Calu3 (cell line): ENCODE measurements around the gene GNA14. TPM values are rescaled to one million over a fixed set of nuclear protein-coding genes. Genes with fewer than 3 reads are reported as not detected.

Experiments
- BruUV-seq: library from RNA; stranded (reverse); fragments of 400-500 nt; replicated peaks from 2 replicates; lab custom pipeline; 2021; lab: Mats Ljungman, UMichigan
- CTCF ChIA-PET: fragments of 300-600 bp; sonication (Branson Sonifier 250); formaldehyde crosslinking; loops from one replicate; lab custom pipeline; 2022; ENCODE audit warnings: antibody characterized with exemption; lab: Charles Lee
- DNase-seq: peaks from one replicate; pipeline ENCODE4 v3.0.0; 2022
- H3K27ac Mint-ChIP-seq: one replicate; pipeline ENCODE4 v1.8.0; 2022; ENCODE audit warnings: mixed read lengths; ENCODE audit not compliant: unreplicated experiment
- H3K27me3 Mint-ChIP-seq: one replicate; pipeline ENCODE4 v1.8.0; 2022; ENCODE audit warnings: mixed read lengths; ENCODE audit not compliant: unreplicated experiment
- H3K36me3 Mint-ChIP-seq: one replicate; pipeline ENCODE4 v1.8.0; 2022; ENCODE audit warnings: mild to moderate bottlenecking, moderate library complexity, mixed read lengths; ENCODE audit not compliant: insufficient read depth, unreplicated experiment
- H3K4me1 Mint-ChIP-seq: one replicate; pipeline ENCODE4 v1.8.0; 2022; ENCODE audit warnings: mild to moderate bottlenecking, low read depth, mixed read lengths; ENCODE audit not compliant: unreplicated experiment
- H3K4me3 Mint-ChIP-seq: one replicate; pipeline ENCODE4 v1.8.0; 2022; ENCODE audit warnings: mild to moderate bottlenecking, low read depth, moderate library complexity, mixed read lengths; ENCODE audit not compliant: unreplicated experiment
- H3K9me3 Mint-ChIP-seq: one replicate; pipeline ENCODE4 v1.8.0; 2022; ENCODE audit warnings: low read depth, mixed read lengths; ENCODE audit not compliant: unreplicated experiment
- CTCF ChIP-seq: fragments of 200-600 bp; IDR thresholded peaks from one replicate; pipeline ENCODE4 v1.8.0; 2022; ENCODE audit warnings: antibody characterized with exemption; ENCODE audit not compliant: unreplicated experiment
- intact Hi-C: fragments of 100-400 bp; cut with micrococcal nuclease; formaldehyde crosslinking; loops from one replicate; pipeline ENCODE4 v1.10.0; 2022; ENCODE audit not compliant: unreplicated experiment
- total RNA-seq: library from RNA; stranded (reverse); gene quantifications from 2 replicates; pipeline ENCODE4 v1.2.3, GENCODE V29; 2022

Gene GNA14
- total RNA-seq, 1 experiment from 2014 or later, result not detected

- Mint-ChIP-seq H3K4me3 (no peak overlapping the region), H3K9me3 (no peaks in the 10 kb centered on the region), H3K27me3 (no peaks in the 10 kb centered on the region), H3K36me3 (no peaks in the 10 kb centered on the region), H3K27ac (no peak overlapping the region), H3K4me1 (no peaks in the 10 kb centered on the region)
- no peak for DNase-seq
- no peak for TF ChIP-seq CTCF
- BruUV-seq, result no TSS peak
- intact Hi-C loops, result no loop called here
- CTCF ChIA-PET, result no interaction called here
Measured at GRCh38 chr9:77543131-77543822, 104.8 kb downstream of the GNA14 start.

- H3K4me3 Mint-ChIP-seq, result no peak overlapping the region
- H3K4me1 Mint-ChIP-seq, result no peaks in the 10 kb centered on the region
- no peaks in the 10 kb centered on the region for H3K9me3 Mint-ChIP-seq
- BruUV-seq, result no TSS peak
- no peak overlapping the region for H3K27ac Mint-ChIP-seq
- no peaks in the 10 kb centered on the region for H3K27me3 Mint-ChIP-seq
- DNase-seq, result no peak
- TF ChIP-seq CTCF, result no peak
- CTCF ChIA-PET, result no interaction called here
- H3K36me3 Mint-ChIP-seq, result no peaks in the 10 kb centered on the region
- intact Hi-C loops, result no loop called here
Measured at GRCh38 chr9:77541600-77541999, 106.5 kb downstream of the GNA14 start.

- BruUV-seq, result no TSS peak
- DNase-seq, result no peak
- intact Hi-C loops, result no loop called here
- TF ChIP-seq CTCF, result no peak
- Mint-ChIP-seq H3K27ac (no peak overlapping the region), H3K4me1 (no peaks in the 10 kb centered on the region), H3K36me3 (no peaks in the 10 kb centered on the region), H3K27me3 (no peaks in the 10 kb centered on the region), H3K4me3 (no peak overlapping the region), H3K9me3 (no peaks in the 10 kb centered on the region)
- CTCF ChIA-PET, result no interaction called here
Measured at GRCh38 chr9:77541055-77541454, 107.1 kb downstream of the GNA14 start.

GRCh38 chr9:77534376-77535057 lies 113.6 kb downstream of the GNA14 start:
- intact Hi-C loops, result no loop called here
- no peak for TF ChIP-seq CTCF
- CTCF ChIA-PET, result interaction anchor here (0.6 kb wide), 1 partner anchor 1087 kb away, joined by 3 read pairs; no protein-coding TSS in a partner anchor
- H3K4me1 Mint-ChIP-seq, result no peaks in the 10 kb centered on the region
- peaks cover 13% of the 10 kb centered on the region for H3K27me3 Mint-ChIP-seq
- no TSS peak for BruUV-seq
- no peaks in the 10 kb centered on the region for H3K9me3 Mint-ChIP-seq
- no peak overlapping the region for H3K4me3 Mint-ChIP-seq
- H3K36me3 Mint-ChIP-seq, result no peaks in the 10 kb centered on the region
- no peak overlapping the region for H3K27ac Mint-ChIP-seq
- DNase-seq, result no peak
